ENCODE results near the gene GUK1.

Gene GUK1

GRCh38 chr1:228194921-228195812, 55.1 kb downstream of the GUK1 start:
- no peak for DNase-seq (ENCODE audit: low read depth)
- no peak for TF ChIP-seq CTCF (conservative IDR thresholded peaks at IDR 0.05; ENCODE audit: low read length)
- no peak overlapping the region for H3K4me3 ChIP-seq (ENCODE audit: low read length)

- TF ChIP-seq CTCF (conservative IDR thresholded peaks at IDR 0.05; ENCODE audit: low read length), result no peak
- H3K4me3 ChIP-seq (ENCODE audit: low read length), result no peak overlapping the region
- no peak for DNase-seq (ENCODE audit: low read depth)
Observed at GRCh38 chr1:228197555-228198147, 57.6 kb downstream of the GUK1 start.
